HCT116 (cell line): ENCODE measurements around the gene RUNDC3A. TPM values are rescaled to one million over a fixed set of nuclear protein-coding genes. Genes with fewer than 3 reads are reported as not detected.

Source experiments
- ATAC-seq: fragments of 200-7000 bp; cut with Tn5 transposase; 2 replicates; pipeline ENCODE4 v1.9.1; 2020; ENCODE audit warnings: mild to moderate bottlenecking, moderate library complexity
- BruUV-seq: library from RNA; stranded (reverse); fragments of 400-500 nt; replicated peaks from 2 replicates; lab custom pipeline; 2021; lab: Mats Ljungman, UMichigan
- CTCF ChIA-PET: fragments of 300-600 bp; sonication (Branson Sonifier 250); formaldehyde crosslinking; loops from one replicate; lab custom pipeline; 2021; ENCODE audit warnings: antibody characterized with exemption; lab: Charles Lee
- POLR2A ChIA-PET: fragments of 300-600, 350-600 bp; sonication (Branson Sonifier 250); formaldehyde crosslinking; loops from one replicate; lab custom pipeline; 2021; ENCODE audit warnings: antibody characterized with exemption; lab: Charles Lee
- RAD21 ChIA-PET, 2 experiments: fragments of 300-600 bp; sonication (Branson Sonifier 250); formaldehyde crosslinking; loops; one replicate each; lab custom pipeline; 2023; ENCODE audit warnings: low total read pairs in 2 of 2; ENCODE audit not compliant: uncharacterized antibody in 2 of 2, unreplicated experiment in 2 of 2, low non-redundant PET in 1 of 2; lab: Charles Lee
- DNase-seq: peaks from one replicate; pipeline ENCODE4 v3.0.0-alpha.2; 2010; ENCODE audit warnings: low read depth, low spot score
- H2AFZ ChIP-seq: fragments of 200-600 bp; shearing (Covaris generic), sonication (generic); 2 replicates; pipeline ENCODE4 v1.6.1; 2017; ENCODE audit warnings: low read depth, mixed run types, mixed read lengths, antibody characterized with exemption, low read length; ENCODE audit not compliant: poor library complexity, severe bottlenecking
- H3K27ac ChIP-seq: 2 replicates; pipeline ENCODE4 v1.5.1; 2012; ENCODE audit warnings: low read depth, low read length
- H3K27me3 ChIP-seq: fragments of 200-600 bp; sonication (generic); 2 replicates; pipeline ENCODE4 v1.6.1; 2016; ENCODE audit warnings: mixed run types, low read length, mixed read lengths; ENCODE audit not compliant: insufficient read depth
- H3K36me3 ChIP-seq, 2 experiments: fragments of 200-500 bp in 1 of 2; fragments of 200-600 bp in 1 of 2; sonication (Bioruptor generic) in 1 of 2; sonication (generic) in 1 of 2; 2 replicates each; pipeline versions ENCODE4 v1.5.1 to v1.6.1; 2014 to 2016; ENCODE audit warnings: low read length in 2 of 2, inconsistent platforms in 1 of 2, mixed read lengths in 1 of 2, mixed run types in 1 of 2; ENCODE audit not compliant: insufficient read depth in 2 of 2, control insufficient read depth in 1 of 2
- H3K4me1 ChIP-seq, 2 experiments: fragments of 200-600 bp in 1 of 2; sonication (generic) in 1 of 2; 2 replicates each; pipeline versions ENCODE4 v1.5.1 to v1.6.1; 2012 to 2017; ENCODE audit warnings: low read length in 2 of 2, inconsistent platforms in 1 of 2, mild to moderate bottlenecking in 1 of 2, mixed read lengths in 1 of 2, mixed run types in 1 of 2, moderate library complexity in 1 of 2; ENCODE audit not compliant: insufficient read depth in 2 of 2, control insufficient read depth in 1 of 2
- H3K4me2 ChIP-seq: fragments of 200-600 bp; sonication (generic); 2 replicates; pipeline ENCODE4 v1.6.1; 2017; ENCODE audit warnings: mixed run types, low read length, mixed read lengths
- H3K4me3 ChIP-seq, 2 experiments: fragments of 200-600 bp in 1 of 2; sonication (generic) in 1 of 2; replicated peaks in 1 of 2; 2 replicates each; pipeline ENCODE4 v1.5.1; 2011 to 2016; ENCODE audit warnings: low read length in 2 of 2, control low read depth in 1 of 2, low read depth in 1 of 2, mild to moderate bottlenecking in 1 of 2, mixed read lengths in 1 of 2, mixed run types in 1 of 2
- H3K79me2 ChIP-seq: fragments of 200-600 bp; sonication (generic); 2 replicates; pipeline ENCODE4 v1.6.1; 2017; ENCODE audit warnings: mild to moderate bottlenecking, mixed run types, low read length, moderate library complexity, mixed read lengths; ENCODE audit not compliant: insufficient read depth
- H3K9ac ChIP-seq: fragments of 200-600 bp; sonication (generic); 2 replicates; pipeline ENCODE4 v1.6.1; 2016; ENCODE audit warnings: low read length, mixed read lengths
- H3K9me2 ChIP-seq: fragments of 200-600 bp; sonication (generic), shearing (Covaris generic); 2 replicates; pipeline ENCODE4 v1.6.1; 2017; ENCODE audit warnings: mixed run types, mild to moderate bottlenecking, moderate library complexity; ENCODE audit not compliant: insufficient read depth
- H3K9me3 ChIP-seq, 2 experiments: fragments of 200-500 bp in 1 of 2; fragments of 200-600 bp in 1 of 2; sonication (Bioruptor generic) in 1 of 2; sonication (generic) in 1 of 2; 2 replicates each; pipeline ENCODE4 v1.6.1; 2014 to 2017; ENCODE audit warnings: low read length in 2 of 2, mixed read lengths in 2 of 2, inconsistent platforms in 1 of 2, low read depth in 1 of 2, mild to moderate bottlenecking in 1 of 2, mixed run types in 1 of 2, moderate library complexity in 1 of 2; ENCODE audit not compliant: control insufficient read depth in 1 of 2, insufficient read depth in 1 of 2
- H4K20me1 ChIP-seq: fragments of 200-600 bp; sonication (generic), shearing (Covaris generic); 2 replicates; pipeline ENCODE4 v1.6.1; 2017; ENCODE audit warnings: mixed run types, mild to moderate bottlenecking, moderate library complexity; ENCODE audit not compliant: insufficient read depth
- JUND ChIP-seq: IDR thresholded peaks from 2 replicates; pipeline ENCODE4 v1.6.1; 2012
- TCF7L2 ChIP-seq: IDR thresholded peaks from 2 replicates; pipeline ENCODE4 v1.7.0; 2011; ENCODE audit warnings: borderline replicate concordance, inconsistent platforms; ENCODE audit not compliant: insufficient read depth, insufficient read length; ENCODE audit errors: extremely low read depth
- ZFX ChIP-seq: fragments of 450-650 bp; IDR thresholded peaks from 2 replicates; pipeline ENCODE4 v1.6.1; 2017
- intact Hi-C: fragments of 100-400 bp; cut with micrococcal nuclease; formaldehyde crosslinking; loops from 2 replicates; pipeline ENCODE4 v1.10.0; 2022
- total RNA-seq: library from RNA; stranded (reverse); gene quantifications from one replicate; pipeline ENCODE4 v1.2.1, GENCODE V29; 2021; ENCODE audit not compliant: unreplicated experiment
- TF ChIP-seq, protein P1 (sequence below): IDR thresholded peaks from 2 replicates; pipeline ENCODE4 v1.6.1; 2012
- TF ChIP-seq, protein P2 (sequence below): IDR thresholded peaks from 2 replicates; pipeline ENCODE4 v1.6.1; 2012; ENCODE audit warnings: low read depth
- TF ChIP-seq, protein P3 (sequence below), 3 experiments: fragments of 200-600 bp in 1 of 3; sonication (generic) in 1 of 3; IDR thresholded peaks in 2 of 3; conservative IDR thresholded peaks in 1 of 3; 2 replicates each; pipeline ENCODE4 v1.5.1; 2012 to 2017; ENCODE audit warnings: low read depth in 2 of 3, low read length in 2 of 3, antibody characterized with exemption in 1 of 3, borderline replicate concordance in 1 of 3, control low read depth in 1 of 3, mild to moderate bottlenecking in 1 of 3, mixed read lengths in 1 of 3, mixed run types in 1 of 3, moderate library complexity in 1 of 3; ENCODE audit not compliant: insufficient read depth in 1 of 3

Gene RUNDC3A
- total RNA-seq, 1 experiment from 2014 or later = 0.61 TPM

DNA sequence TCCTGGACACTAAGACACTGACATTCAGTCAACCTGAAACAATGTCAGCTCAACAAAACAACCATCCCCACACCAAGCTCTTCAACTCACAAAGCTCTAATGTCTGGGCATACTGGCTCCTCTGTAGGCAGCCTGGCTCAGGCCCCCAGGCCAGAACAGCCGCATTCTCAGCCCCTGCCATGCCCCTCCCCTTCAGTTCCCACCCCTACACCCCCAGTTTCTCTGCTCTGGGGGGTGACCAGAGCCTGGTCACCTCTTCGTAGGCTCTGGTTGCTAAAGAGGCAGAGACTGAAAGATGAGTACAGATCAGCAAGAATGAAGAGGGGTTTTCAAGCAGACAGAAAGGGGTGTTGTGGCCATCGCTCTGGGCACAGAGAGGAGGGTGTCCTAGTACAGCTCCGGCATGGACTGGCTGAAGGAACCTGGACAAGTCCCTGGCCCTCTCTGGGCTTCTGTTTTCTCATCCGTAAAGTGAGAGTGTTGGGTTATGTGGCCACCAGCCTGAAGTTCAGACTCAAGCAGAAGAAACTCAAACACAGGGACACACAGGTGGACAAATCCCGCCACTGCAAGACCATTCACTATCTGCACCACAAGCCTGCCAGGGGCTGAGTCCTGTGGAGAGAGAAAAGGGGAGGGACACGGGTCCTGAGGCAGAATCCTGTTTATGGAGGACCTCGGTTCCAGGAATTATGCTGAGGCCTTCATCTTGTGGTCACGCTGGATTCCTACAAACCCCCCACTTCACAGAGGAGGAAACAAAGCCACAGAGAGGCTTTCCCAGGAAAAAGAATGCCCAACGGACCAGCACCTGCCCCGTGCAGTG lies 39.5 kb upstream of the RUNDC3A start:
- no peak for ATAC-seq
- CTCF ChIA-PET = no interaction called here
- RAD21 ChIA-PET = no interaction called here

More for the DNA sequence above, 39.5 kb upstream of the RUNDC3A start:
- POLR2A ChIA-PET = no interaction called here
- Histone ChIP-seq H3K9ac (no peak overlapping the region), H3K4me2 (no peak overlapping the region), H3K27ac (no peak overlapping the region), H3K9me3 (no peaks in the 10 kb centered on the region), H3K36me3 (no peaks in the 10 kb centered on the region), H3K4me3 (no peak overlapping the region), H3K4me1 (no peaks in the 10 kb centered on the region), H2AFZ (no peak overlapping the region), H3K27me3 (no peaks in the 10 kb centered on the region), H3K79me2 (no peaks in the 10 kb centered on the region), H3K9me2 (no peaks in the 10 kb centered on the region), H4K20me1 (no peaks in the 10 kb centered on the region)
- BruUV-seq = no TSS peak
- intact Hi-C loops = no loop called here
- TF ChIP-seq JUND = no peak
- TF ChIP-seq, protein P1, sequence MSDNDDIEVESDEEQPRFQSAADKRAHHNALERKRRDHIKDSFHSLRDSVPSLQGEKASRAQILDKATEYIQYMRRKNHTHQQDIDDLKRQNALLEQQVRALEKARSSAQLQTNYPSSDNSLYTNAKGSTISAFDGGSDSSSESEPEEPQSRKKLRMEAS = no peak
- TF ChIP-seq TCF7L2 = no peak
- no peak for TF ChIP-seq ZFX
- TF ChIP-seq, protein P2, sequence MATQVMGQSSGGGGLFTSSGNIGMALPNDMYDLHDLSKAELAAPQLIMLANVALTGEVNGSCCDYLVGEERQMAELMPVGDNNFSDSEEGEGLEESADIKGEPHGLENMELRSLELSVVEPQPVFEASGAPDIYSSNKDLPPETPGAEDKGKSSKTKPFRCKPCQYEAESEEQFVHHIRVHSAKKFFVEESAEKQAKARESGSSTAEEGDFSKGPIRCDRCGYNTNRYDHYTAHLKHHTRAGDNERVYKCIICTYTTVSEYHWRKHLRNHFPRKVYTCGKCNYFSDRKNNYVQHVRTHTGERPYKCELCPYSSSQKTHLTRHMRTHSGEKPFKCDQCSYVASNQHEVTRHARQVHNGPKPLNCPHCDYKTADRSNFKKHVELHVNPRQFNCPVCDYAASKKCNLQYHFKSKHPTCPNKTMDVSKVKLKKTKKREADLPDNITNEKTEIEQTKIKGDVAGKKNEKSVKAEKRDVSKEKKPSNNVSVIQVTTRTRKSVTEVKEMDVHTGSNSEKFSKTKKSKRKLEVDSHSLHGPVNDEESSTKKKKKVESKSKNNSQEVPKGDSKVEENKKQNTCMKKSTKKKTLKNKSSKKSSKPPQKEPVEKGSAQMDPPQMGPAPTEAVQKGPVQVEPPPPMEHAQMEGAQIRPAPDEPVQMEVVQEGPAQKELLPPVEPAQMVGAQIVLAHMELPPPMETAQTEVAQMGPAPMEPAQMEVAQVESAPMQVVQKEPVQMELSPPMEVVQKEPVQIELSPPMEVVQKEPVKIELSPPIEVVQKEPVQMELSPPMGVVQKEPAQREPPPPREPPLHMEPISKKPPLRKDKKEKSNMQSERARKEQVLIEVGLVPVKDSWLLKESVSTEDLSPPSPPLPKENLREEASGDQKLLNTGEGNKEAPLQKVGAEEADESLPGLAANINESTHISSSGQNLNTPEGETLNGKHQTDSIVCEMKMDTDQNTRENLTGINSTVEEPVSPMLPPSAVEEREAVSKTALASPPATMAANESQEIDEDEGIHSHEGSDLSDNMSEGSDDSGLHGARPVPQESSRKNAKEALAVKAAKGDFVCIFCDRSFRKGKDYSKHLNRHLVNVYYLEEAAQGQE = no peak
- TF ChIP-seq, protein P3, sequence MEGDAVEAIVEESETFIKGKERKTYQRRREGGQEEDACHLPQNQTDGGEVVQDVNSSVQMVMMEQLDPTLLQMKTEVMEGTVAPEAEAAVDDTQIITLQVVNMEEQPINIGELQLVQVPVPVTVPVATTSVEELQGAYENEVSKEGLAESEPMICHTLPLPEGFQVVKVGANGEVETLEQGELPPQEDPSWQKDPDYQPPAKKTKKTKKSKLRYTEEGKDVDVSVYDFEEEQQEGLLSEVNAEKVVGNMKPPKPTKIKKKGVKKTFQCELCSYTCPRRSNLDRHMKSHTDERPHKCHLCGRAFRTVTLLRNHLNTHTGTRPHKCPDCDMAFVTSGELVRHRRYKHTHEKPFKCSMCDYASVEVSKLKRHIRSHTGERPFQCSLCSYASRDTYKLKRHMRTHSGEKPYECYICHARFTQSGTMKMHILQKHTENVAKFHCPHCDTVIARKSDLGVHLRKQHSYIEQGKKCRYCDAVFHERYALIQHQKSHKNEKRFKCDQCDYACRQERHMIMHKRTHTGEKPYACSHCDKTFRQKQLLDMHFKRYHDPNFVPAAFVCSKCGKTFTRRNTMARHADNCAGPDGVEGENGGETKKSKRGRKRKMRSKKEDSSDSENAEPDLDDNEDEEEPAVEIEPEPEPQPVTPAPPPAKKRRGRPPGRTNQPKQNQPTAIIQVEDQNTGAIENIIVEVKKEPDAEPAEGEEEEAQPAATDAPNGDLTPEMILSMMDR (IDR thresholded peaks at IDR 0.05 in 2 of 3, conservative IDR thresholded peaks at IDR 0.05 in 1 of 3; ENCODE audit: borderline replicate concordance in 1 of 3, insufficient read depth in 1 of 3, low read depth in 2 of 3, low read length in 2 of 3) = no peak
- no peak for DNase-seq
